OCI-LY1 (cell line): ENCODE results near the gene S100A8.
"Not testable (repeated sequence)": the region's sequence is repeated elsewhere in the genome, so short reads cannot be mapped to it uniquely, and the experiment has no call there.

Source experiments
- EZH2 ChIP-seq: fragments of 200-600 bp; sonication (generic), shearing (Covaris generic); IDR thresholded peaks from 2 replicates; pipeline ENCODE4 v1.8.0; 2017; ENCODE audit warnings: borderline replicate concordance, mixed run types, mild to moderate bottlenecking, antibody characterized with exemption, low read length, moderate library complexity, mixed read lengths
- TF ChIP-seq, protein P1 (sequence below): fragments of 200-600 bp; sonication (generic), shearing (Covaris generic); IDR thresholded peaks from 2 replicates; pipeline ENCODE4 v1.5.1; 2017; ENCODE audit warnings: mild to moderate bottlenecking, antibody characterized with exemption, low read length, moderate library complexity, mixed read lengths

- TF ChIP-seq, protein P1, sequence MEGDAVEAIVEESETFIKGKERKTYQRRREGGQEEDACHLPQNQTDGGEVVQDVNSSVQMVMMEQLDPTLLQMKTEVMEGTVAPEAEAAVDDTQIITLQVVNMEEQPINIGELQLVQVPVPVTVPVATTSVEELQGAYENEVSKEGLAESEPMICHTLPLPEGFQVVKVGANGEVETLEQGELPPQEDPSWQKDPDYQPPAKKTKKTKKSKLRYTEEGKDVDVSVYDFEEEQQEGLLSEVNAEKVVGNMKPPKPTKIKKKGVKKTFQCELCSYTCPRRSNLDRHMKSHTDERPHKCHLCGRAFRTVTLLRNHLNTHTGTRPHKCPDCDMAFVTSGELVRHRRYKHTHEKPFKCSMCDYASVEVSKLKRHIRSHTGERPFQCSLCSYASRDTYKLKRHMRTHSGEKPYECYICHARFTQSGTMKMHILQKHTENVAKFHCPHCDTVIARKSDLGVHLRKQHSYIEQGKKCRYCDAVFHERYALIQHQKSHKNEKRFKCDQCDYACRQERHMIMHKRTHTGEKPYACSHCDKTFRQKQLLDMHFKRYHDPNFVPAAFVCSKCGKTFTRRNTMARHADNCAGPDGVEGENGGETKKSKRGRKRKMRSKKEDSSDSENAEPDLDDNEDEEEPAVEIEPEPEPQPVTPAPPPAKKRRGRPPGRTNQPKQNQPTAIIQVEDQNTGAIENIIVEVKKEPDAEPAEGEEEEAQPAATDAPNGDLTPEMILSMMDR = not testable (repeated sequence)
- TF ChIP-seq EZH2 = not testable (repeated sequence)
Measured at GRCh38 chr1:153419436-153419793, 28.5 kb upstream of the S100A8 start.
